Right atrium auricular region (tissue), 2 donors: Measurements from ENCODE around the gene PPM1H. TPM values are rescaled to one million over a fixed set of nuclear protein-coding genes. Genes with fewer than 3 reads are reported as not detected.

ENCODE experiments used
- DNase-seq: peaks from one replicate; pipeline ENCODE4 v3.0.0-alpha.2; 2019; ENCODE audit warnings: low spot score
- H3K27ac ChIP-seq, 2 donors: fragments of 200-600 bp; sonication (generic); 1 replicate in 1 of 2; 2 replicates in 1 of 2; pipeline ENCODE4 v1.5.1; 2016 to 2019
- H3K27me3 ChIP-seq, 2 donors: fragments of 200-600 bp; sonication (generic); one replicate each; pipeline versions ENCODE4 v1.5.1 to v1.6.0; 2017 to 2019
- H3K36me3 ChIP-seq: fragments of 200-600 bp; sonication (generic); one replicate; pipeline ENCODE4 v1.5.1; 2016
- H3K4me1 ChIP-seq, 2 donors: fragments of 200-600 bp; sonication (generic); one replicate each; pipeline versions ENCODE4 v1.5.1 to v1.6.0; 2017 to 2019
- H3K4me3 ChIP-seq, 2 donors: fragments of 200-600 bp; sonication (generic); 1 replicate in 1 of 2; 2 replicates in 1 of 2; pipeline ENCODE4 v1.5.1; 2017 to 2019; ENCODE audit warnings: mild to moderate bottlenecking in 1 of 2, moderate library complexity in 1 of 2
- H3K9me3 ChIP-seq, 2 donors: fragments of 200-600 bp; sonication (generic); one replicate each; pipeline ENCODE4 v1.5.1; 2019
- total RNA-seq, 2 donors: library from RNA; depleted of rRNA; stranded (reverse); fragments of >200 nt; gene quantifications; one replicate each; pipeline ENCODE4 v1.1.0, GENCODE V29; 2016
- TF ChIP-seq, protein P1 (sequence below), 2 donors: fragments of 200-600 bp; sonication (generic); IDR thresholded peaks; one replicate each; pipeline ENCODE4 v1.5.1; 2019; ENCODE audit warnings: antibody characterized with exemption in 2 of 2

Gene PPM1H
- total RNA-seq, 2 donors from 2014 or later, result 3.1 to 5.0 TPM

DNA sequence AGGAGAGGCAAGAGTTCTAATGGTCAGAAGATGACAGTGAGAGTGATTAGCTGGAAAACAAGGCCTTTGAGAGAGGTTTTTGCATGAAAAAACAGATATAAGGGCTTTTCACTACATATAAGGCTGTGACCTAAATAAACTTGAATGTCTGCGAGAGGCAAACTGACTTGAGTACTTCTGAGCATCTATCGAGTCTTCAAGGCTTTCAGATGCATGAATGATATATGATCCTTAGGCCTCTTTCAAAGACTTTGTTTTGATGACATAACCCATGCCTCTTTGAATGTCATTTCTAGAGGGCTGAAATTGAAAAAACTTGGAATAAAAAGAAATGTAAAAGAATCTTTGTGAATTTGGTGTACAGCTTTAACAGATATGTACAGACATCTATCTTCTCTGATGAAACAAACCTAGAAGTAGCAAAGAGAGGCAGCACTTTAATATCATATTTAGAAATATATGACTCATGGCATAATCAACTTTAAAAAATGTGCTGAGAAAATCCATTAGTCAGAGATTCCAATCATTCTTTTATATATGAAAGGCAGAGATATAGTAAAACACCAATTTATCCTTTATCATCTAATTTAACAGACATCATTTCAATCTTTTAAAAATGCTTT is 72.6 kb downstream of the PPM1H start:
- TF ChIP-seq, protein P1, sequence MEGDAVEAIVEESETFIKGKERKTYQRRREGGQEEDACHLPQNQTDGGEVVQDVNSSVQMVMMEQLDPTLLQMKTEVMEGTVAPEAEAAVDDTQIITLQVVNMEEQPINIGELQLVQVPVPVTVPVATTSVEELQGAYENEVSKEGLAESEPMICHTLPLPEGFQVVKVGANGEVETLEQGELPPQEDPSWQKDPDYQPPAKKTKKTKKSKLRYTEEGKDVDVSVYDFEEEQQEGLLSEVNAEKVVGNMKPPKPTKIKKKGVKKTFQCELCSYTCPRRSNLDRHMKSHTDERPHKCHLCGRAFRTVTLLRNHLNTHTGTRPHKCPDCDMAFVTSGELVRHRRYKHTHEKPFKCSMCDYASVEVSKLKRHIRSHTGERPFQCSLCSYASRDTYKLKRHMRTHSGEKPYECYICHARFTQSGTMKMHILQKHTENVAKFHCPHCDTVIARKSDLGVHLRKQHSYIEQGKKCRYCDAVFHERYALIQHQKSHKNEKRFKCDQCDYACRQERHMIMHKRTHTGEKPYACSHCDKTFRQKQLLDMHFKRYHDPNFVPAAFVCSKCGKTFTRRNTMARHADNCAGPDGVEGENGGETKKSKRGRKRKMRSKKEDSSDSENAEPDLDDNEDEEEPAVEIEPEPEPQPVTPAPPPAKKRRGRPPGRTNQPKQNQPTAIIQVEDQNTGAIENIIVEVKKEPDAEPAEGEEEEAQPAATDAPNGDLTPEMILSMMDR (IDR thresholded peaks at IDR 0.05), result no peak
- Histone ChIP-seq H3K4me1 (peaks cover 0 to 47% of the 10 kb centered on the region in 2 donors), H3K27ac (no peak overlapping the region), H3K36me3 (no peaks in the 10 kb centered on the region), H3K9me3 (no peaks in the 10 kb centered on the region), H3K27me3 (no peaks in the 10 kb centered on the region), H3K4me3 (no peak overlapping the region)
- DNase-seq, result no peak

DNA sequence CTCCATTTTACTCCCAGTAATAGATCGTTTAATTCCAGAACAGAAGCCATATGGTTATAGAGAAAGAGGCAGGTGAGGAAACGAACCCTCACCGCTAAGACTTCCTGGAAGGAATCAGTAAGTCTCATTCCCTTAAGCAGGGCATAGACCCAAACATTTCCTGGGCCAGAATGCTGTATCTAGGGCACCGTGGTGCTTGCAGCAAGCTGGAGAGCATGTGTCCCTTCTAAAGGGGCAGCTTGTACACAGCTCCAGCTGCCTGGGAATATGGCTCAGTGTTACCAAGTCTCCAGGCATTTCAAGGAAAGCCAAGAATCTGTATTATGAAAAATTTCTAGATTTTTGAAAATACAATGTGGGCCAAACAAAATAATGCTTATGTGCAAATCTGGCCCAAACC is 73.4 kb downstream of the PPM1H start:
- no peaks in the 10 kb centered on the region for H3K27me3 ChIP-seq
- no peaks in the 10 kb centered on the region for H3K9me3 ChIP-seq
- no peak overlapping the region for H3K4me3 ChIP-seq
- peak overlapping the region in 1 of 2 donors; percentile 34 for H3K27ac ChIP-seq
- peaks cover 0 to 43% of the 10 kb centered on the region in 2 donors for H3K4me1 ChIP-seq
- no peak for DNase-seq
- TF ChIP-seq, protein P1 (IDR thresholded peaks at IDR 0.05), result no peak
- no peaks in the 10 kb centered on the region for H3K36me3 ChIP-seq

DNA sequence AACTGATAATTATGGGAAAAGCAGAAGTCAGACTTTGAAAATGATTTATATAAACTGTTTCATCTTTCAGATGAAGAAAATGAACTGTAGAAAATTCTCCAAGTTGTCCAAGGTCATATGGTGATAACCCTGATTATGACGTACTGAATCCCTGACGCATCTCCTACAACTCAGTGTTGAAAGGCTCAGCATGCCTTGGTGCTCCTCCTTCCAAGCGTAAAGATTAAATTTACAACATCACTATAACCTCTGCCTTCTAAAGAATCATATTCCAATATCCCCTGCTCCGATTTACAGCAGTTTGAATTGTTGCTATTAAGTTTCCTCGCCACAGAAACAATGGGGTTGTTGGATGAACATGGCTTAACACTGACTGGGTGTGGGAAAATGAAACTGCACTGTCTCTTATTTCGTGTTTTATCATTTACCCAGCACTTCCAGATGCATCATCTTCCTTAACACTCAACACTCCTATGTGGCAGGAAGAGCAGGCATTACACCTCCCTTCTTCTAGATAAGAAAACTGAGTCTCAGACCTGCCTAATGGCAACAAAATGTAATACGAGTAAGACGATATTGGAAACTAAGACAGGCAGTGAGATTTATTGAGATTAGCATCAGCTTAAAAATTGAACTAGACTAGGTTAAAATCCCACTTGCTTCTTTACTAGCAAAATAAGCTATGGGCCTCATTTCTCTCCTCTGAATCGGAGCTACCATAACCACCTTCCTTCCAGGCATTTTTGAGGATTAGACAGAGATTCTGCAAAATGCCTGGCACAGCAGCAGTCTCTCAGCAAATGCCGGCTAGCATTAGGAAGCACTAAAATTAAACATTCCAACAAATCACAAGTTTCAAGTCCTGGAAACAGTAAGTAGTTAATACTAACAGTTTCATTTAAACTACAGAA is 74.2 kb downstream of the PPM1H start:
- no peak for DNase-seq
- H3K27me3 ChIP-seq, result no peaks in the 10 kb centered on the region
- TF ChIP-seq, protein P1 (IDR thresholded peaks at IDR 0.05), result no peak
- peaks cover 0 to 36% of the 10 kb centered on the region in 2 donors for H3K4me1 ChIP-seq
- H3K9me3 ChIP-seq, result no peaks in the 10 kb centered on the region
- H3K27ac ChIP-seq, result peak overlapping the region; percentile 17 to 35
- no peaks in the 10 kb centered on the region for H3K36me3 ChIP-seq
- H3K4me3 ChIP-seq, result peak overlapping the region in 1 of 2 donors; percentile 19

DNA sequence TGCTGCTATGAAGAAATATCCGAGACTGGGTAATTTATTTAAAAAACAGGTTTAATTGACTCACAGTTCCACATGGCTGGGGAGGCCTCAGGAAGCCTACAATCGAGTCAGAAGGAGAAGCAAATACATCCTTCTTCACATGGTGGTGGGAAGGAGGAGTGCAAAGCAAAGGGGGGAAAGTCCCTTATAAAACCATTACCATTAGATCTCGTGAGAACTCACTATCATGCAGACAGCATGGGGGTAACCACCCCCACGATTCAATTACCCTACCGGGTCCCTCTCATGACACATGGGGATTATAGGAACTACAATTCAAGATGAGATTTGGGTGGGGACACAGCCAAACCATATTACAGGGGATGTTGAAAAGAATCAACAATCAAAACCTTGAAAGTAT is 74.9 kb downstream of the PPM1H start:
- TF ChIP-seq, protein P1 (IDR thresholded peaks at IDR 0.05), result no peak
- H3K27ac ChIP-seq, result peak overlapping the region in 1 of 2 donors; percentile 35
- no peak overlapping the region for H3K4me3 ChIP-seq
- no peak for DNase-seq
- no peaks in the 10 kb centered on the region for H3K9me3 ChIP-seq
- peaks cover 0 to 29% of the 10 kb centered on the region in 2 donors for H3K4me1 ChIP-seq
- H3K36me3 ChIP-seq, result no peaks in the 10 kb centered on the region
- H3K27me3 ChIP-seq, result no peaks in the 10 kb centered on the region

DNA sequence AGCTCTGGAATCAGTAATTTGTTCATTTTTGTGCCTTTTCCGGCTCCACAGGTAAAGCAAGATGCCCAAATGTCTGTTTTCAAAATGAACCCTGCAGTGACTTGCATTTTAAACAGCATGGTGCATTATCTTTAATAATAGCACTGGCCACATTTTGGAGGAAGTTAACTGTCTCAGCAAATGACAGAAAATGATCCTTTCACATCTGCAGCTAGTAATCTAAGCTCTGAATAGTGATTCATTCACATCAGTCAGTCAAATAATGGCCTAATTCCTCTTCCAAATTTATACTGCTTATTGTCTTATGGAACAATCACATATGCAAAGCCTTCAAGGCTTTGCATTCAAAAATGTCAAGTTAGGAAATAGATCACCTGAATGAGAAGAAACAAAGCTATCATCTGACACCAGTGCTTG is 75.6 kb downstream of the PPM1H start:
- peak overlapping the region in 1 of 2 donors; percentile 35 for H3K27ac ChIP-seq
- no peaks in the 10 kb centered on the region for H3K27me3 ChIP-seq
- DNase-seq, result no peak

More for the DNA sequence above, 75.6 kb downstream of the PPM1H start:
- Histone ChIP-seq H3K4me3 (no peak overlapping the region), H3K9me3 (no peaks in the 10 kb centered on the region), H3K4me1 (peaks cover 0 to 26% of the 10 kb centered on the region in 2 donors), H3K36me3 (no peaks in the 10 kb centered on the region)
- TF ChIP-seq, protein P1 (IDR thresholded peaks at IDR 0.05), result no peak
